ENCODE data around the gene ANO9.
A peak's percentile ranks its signal among the peaks of the same experiment; 100 is the strongest.
"Not testable (repeated sequence)": the region's sequence is repeated elsewhere in the genome, so short reads cannot be mapped to it uniquely, and the experiment has no call there.

The ANO9 gene

DNA sequence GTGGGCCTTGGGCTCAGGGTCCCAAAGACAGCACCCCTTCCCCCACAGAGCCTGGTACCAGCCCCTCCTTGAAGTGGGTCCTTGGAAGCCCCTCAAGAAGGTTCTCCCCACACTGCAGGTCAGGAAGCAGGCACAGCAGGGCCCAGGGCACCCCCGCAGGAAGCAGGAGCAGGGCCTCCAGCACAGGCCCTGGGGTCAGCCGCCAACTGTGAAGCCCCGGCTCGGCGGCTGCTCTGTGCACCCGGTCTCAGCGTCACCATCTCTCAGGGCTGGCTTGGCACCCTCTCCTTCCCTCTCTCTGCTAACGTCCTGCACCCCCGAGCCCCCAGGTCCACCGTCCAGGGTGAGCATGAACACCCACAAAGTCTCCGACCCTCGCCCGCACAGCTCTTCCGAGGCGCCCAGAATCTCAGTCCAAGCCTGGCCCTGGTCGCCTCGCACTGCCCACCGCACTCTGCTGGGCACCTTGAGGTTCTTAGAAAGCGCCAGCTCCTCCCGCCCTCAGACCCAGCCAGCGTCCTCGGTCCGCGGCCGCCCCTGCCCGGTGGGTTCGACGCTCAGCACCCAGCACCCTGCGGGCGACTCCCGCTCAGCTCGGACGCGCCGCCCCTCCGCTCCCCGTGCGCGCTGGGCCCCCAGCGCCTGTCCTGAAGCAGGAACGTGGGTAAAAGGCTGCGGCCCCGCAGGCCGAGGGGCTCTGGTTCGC, 25.6 kb downstream of the ANO9 start:
- peaks cover 27% of the 10 kb centered on the region for H3K4me1 Mint-ChIP-seq
- no peaks in the 10 kb centered on the region for H3K9me3 Mint-ChIP-seq
- no peaks in the 10 kb centered on the region for H3K27me3 Mint-ChIP-seq
- H3K36me3 Mint-ChIP-seq: no peaks in the 10 kb centered on the region
- DNase-seq (ENCODE audit: low spot score in 2 of 2) (peak in 1 of 2 donors; percentile 12), ATAC-seq (ENCODE audit: low read depth) (no peak)
- peak overlapping the region; percentile 91 for H3K4me3 Mint-ChIP-seq
- no peak overlapping the region for H3K27ac Mint-ChIP-seq

DNA sequence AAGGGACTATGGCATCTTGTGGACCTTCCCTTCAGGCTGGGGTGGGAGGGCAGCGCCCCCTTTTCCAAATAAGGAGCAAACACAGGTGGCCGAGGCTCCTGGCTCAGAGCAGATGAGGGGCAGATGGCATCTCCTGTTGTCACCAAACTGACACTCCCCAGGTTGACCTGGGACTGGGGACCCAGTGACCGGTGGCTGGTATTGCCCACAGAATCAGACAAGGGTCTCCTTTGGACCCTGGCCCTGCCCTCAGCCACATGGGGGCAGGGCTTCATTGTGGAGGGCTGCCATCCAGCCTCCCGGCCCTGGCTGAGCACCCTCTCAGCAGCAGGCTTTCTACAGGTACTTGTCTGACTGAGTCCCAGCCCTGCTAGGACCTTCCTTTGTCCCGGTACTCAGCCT, 26.2 kb downstream of the ANO9 start:
- ATAC-seq (ENCODE audit: low read depth) (no peak), DNase-seq (ENCODE audit: low spot score in 2 of 2) (peak in 1 of 2 donors; percentile 20)
- Mint-ChIP-seq H3K4me3 (peak overlapping the region; percentile 91), H3K36me3 (no peaks in the 10 kb centered on the region), H3K4me1 (peaks cover 27% of the 10 kb centered on the region), H3K9me3 (no peaks in the 10 kb centered on the region), H3K27me3 (no peaks in the 10 kb centered on the region), H3K27ac (no peak overlapping the region)

DNA sequence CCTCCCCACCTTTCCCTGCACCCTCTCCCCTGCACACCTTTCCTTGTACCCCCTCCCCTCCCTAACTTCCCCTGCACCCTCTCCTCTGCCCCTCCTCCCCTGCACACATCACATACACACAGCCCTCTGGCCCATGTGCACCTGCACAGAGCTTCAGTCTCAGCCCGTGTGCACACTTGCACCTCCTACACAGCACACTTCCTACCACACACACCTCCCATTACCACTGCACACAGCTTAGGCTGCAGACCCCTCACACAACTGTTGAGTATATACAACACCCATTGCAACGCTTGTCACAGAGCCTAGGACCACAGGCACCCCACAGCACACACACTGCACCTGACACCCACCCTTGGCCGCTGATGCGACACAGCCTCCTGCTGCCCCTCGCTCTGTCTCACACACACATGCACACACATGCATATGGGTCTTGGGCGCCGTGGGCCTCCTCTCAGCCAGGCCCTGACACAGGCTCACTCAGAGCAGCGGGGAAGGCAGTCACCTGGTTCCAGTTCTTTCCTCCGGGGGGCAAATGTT, 27.4 kb downstream of the ANO9 start:
- DNase-seq (ENCODE audit: low spot score in 2 of 2) (no peak), ATAC-seq (ENCODE audit: low read depth) (peak; percentile 28)
- Mint-ChIP-seq H3K4me3 (peak overlapping the region; percentile 91), H3K36me3 (no peaks in the 10 kb centered on the region), H3K27me3 (no peaks in the 10 kb centered on the region), H3K9me3 (no peaks in the 10 kb centered on the region), H3K27ac (peak overlapping the region; percentile 46), H3K4me1 (peaks cover 27% of the 10 kb centered on the region)

GRCh38 chr11:413120-414081, 28.4 kb downstream of the ANO9 start:
- Mint-ChIP-seq H3K36me3 (no peaks in the 10 kb centered on the region), H3K4me3 (peak overlapping the region; percentile 91), H3K27ac (no peak overlapping the region), H3K4me1 (peaks cover 27% of the 10 kb centered on the region), H3K9me3 (no peaks in the 10 kb centered on the region), H3K27me3 (no peaks in the 10 kb centered on the region)
- ATAC-seq (ENCODE audit: low read depth): no peak
- peak in 1 of 2 donors; percentile 11 for DNase-seq (ENCODE audit: low spot score in 2 of 2)

DNA sequence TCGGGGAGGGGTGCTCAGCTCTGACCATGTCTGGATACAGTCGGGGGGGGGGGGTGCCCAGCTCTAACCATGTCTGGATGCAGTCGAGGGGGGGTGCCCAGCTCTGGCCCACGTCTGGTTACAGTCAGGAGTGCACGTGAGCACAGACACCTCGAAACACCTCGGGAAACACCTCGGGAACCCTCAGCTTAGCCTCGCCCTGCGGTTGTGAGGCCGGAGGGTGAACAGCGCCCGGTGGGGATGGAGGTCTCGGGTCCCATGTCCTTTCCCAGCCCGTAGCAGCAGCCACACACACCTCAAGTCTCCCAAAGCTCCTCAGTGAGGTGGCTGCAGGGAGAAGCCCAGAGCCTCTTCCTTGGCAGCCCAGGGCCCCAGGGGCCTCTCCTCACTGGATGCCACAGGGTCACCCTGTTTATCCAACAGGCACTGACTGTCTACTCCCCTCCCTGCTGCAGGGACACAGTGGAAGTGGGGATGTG, 29.1 kb downstream of the ANO9 start:
- Mint-ChIP-seq H3K9me3 (no peaks in the 10 kb centered on the region), H3K27ac (no peak overlapping the region), H3K4me1 (peaks cover 29% of the 10 kb centered on the region), H3K36me3 (no peaks in the 10 kb centered on the region), H3K27me3 (no peaks in the 10 kb centered on the region), H3K4me3 (no peak overlapping the region)
- DNase-seq (ENCODE audit: low spot score in 2 of 2) (peak in 1 of 2 donors; percentile 9), ATAC-seq (ENCODE audit: low read depth) (no peak)

DNA sequence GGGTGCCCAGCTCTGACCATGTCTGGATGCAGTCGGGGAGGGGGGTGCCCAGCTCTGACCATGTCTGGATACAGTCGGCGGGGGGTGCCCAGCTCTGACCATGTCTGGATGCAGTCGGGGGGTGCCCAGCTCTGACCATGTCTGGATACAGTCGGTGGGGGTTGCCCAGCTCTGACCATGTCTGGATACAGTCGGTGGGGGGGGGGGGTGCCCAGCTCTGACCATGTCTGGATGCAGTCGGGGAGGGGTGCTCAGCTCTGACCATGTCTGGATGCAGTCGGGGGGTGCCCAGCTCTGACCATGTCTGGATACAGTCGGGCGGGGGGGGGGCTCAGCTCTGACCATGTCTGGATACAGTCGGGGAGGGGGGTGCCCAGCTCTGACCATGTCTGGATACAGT, 30.3 kb downstream of the ANO9 start:
- H3K27me3 Mint-ChIP-seq; H3K36me3 Mint-ChIP-seq; DNase-seq (ENCODE audit: low spot score in 2 of 2); H3K4me3 Mint-ChIP-seq; H3K27ac Mint-ChIP-seq; ATAC-seq (ENCODE audit: low read depth); H3K9me3 Mint-ChIP-seq: not testable (repeated sequence)
- peaks cover 30% of the 10 kb centered on the region for H3K4me1 Mint-ChIP-seq

- peaks cover 26% of the 10 kb centered on the region for H3K4me1 Mint-ChIP-seq
- H3K4me3 Mint-ChIP-seq; H3K27me3 Mint-ChIP-seq; ATAC-seq (ENCODE audit: low read depth); H3K9me3 Mint-ChIP-seq; H3K27ac Mint-ChIP-seq; H3K36me3 Mint-ChIP-seq: not testable (repeated sequence)
- peak in 1 of 2 donors; percentile 6 for DNase-seq (ENCODE audit: low spot score in 2 of 2)
Measured at GRCh38 chr11:410711-411110, 31.1 kb downstream of the ANO9 start.

DNA sequence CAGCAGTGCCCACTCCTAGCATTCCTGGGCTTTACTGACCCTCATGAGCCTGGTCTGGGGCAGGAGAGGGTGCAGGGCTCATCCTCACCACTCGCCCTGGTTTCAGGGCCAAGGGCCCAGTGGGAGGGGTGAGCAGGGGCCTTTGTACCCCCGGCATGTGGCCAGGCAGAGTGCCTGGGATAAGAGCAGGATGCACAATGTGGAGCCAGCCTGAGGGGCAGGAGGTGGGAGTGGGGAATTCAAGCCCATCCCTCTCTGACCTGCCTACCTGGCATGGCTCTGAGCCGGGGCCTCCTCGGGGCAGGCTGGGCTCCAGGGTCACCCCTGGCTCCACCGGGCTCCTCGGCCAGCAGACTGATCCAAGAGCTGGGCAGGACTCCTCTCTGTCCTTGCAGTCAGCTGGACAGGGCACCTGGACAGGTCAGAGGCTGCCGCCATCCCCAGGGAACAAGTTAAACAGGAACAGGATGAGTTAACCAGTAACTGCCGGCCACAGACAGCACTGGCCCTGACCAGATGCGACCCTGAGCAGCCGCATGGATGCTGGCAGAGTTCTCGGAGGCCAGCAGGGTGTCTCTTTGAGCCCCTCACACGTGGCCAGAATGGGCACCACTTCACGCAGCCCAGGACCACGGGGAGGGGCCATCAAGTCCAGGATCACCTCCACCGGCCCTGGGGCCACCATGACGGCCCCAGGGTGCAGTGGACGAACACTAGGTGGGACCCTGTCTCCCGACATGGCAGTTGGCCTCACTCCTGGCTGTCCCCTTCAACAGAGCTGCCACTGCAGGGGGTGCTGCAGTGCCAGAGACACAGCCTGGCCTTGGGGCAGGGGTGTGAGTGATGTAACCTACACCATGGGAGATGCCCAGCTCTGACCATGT, 32.0 kb downstream of the ANO9 start:
- Mint-ChIP-seq H3K9me3 (no peaks in the 10 kb centered on the region), H3K4me3 (no peak overlapping the region), H3K4me1 (peaks cover 22% of the 10 kb centered on the region), H3K36me3 (peaks cover 2% of the 10 kb centered on the region), H3K27ac (no peak overlapping the region), H3K27me3 (no peaks in the 10 kb centered on the region)
- ATAC-seq (ENCODE audit: low read depth) (no peak), DNase-seq (ENCODE audit: low spot score in 2 of 2) (no peak)

DNA sequence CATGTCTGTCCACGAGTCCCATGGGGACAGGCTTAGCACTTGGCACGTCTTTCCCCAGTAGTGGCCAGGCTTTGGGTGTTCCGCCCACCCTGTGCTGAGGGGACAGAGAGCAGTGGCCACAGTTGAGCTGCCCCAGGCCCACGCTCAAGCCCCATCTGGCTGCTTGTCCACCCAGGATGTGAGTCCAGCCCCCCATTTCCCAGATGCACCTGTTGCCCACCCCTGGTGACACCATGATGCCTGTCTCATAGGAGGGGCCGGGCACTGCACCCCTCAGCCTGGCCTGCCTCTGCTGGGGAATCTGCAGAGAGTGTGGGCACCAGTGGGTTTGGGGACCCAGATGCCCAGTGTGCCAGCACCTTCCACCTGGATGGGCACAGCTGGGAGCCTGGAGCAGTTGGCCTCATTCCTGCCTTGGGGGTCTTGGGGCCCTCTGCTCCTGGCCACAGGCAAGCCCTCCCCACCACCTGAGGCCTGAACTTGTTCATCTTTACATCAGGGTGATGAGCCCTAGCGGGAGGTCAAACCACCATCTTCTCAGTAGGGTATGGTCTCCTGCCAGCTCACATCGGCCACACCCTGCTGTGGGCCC, 32.7 kb downstream of the ANO9 start:
- Mint-ChIP-seq H3K36me3 (peaks cover 2% of the 10 kb centered on the region), H3K27ac (no peak overlapping the region), H3K4me1 (peaks cover 15% of the 10 kb centered on the region), H3K9me3 (no peaks in the 10 kb centered on the region), H3K27me3 (no peaks in the 10 kb centered on the region), H3K4me3 (no peak overlapping the region)
- no peak for ATAC-seq (ENCODE audit: low read depth)
- DNase-seq (ENCODE audit: low spot score in 2 of 2): no peak

GRCh38 chr11:408154-409007, 33.4 kb downstream of the ANO9 start:
- no peaks in the 10 kb centered on the region for H3K27me3 Mint-ChIP-seq
- no peak for DNase-seq (ENCODE audit: low spot score in 2 of 2)
- H3K9me3 Mint-ChIP-seq: no peaks in the 10 kb centered on the region
- no peak overlapping the region for H3K4me3 Mint-ChIP-seq
- peaks cover 10% of the 10 kb centered on the region for H3K4me1 Mint-ChIP-seq
- H3K36me3 Mint-ChIP-seq: peaks cover 2% of the 10 kb centered on the region
- no peak overlapping the region for H3K27ac Mint-ChIP-seq
- ATAC-seq (ENCODE audit: low read depth): no peak

DNA sequence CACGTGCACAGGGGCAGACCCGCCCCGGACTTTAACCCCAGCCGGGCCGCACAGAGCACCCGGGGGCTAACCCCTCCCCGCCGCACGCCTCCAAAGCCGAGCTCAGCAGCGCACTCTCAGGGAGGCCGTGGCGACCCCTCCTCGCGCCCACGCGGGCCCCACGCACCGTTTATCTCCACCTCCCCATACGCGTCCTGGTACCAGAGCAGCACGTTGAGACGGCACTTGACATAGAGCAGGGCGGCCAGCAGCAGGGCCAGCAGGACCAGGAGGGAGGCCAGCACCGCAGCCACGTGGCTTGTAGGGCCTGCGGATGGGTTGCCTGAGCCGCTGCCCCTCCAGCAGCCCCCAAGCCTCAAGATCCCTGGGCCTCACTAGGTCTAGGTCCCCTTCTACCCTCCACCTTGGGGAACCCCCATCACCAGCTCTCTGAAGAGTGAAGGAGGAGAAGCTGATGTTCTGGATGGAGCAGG, 34.1 kb downstream of the ANO9 start:
- Mint-ChIP-seq H3K4me3 (peak overlapping the region; percentile 51), H3K4me1 (peaks cover 6% of the 10 kb centered on the region), H3K27ac (peak overlapping the region; percentile 24), H3K9me3 (no peaks in the 10 kb centered on the region), H3K36me3 (peaks cover 2% of the 10 kb centered on the region), H3K27me3 (no peaks in the 10 kb centered on the region)
- no peak for DNase-seq (ENCODE audit: low spot score in 2 of 2)
- ATAC-seq (ENCODE audit: low read depth): no peak

- H3K27ac Mint-ChIP-seq: peak overlapping the region; percentile 24
- no peaks in the 10 kb centered on the region for H3K27me3 Mint-ChIP-seq
- H3K36me3 Mint-ChIP-seq: peaks cover 2% of the 10 kb centered on the region
- H3K4me3 Mint-ChIP-seq: peak overlapping the region; percentile 67
- peaks cover 6% of the 10 kb centered on the region for H3K4me1 Mint-ChIP-seq
- no peaks in the 10 kb centered on the region for H3K9me3 Mint-ChIP-seq
- ATAC-seq (ENCODE audit: low read depth) (peak; percentile 92), DNase-seq (ENCODE audit: low spot score in 2 of 2) (peak; percentile 80 to 89)
Measured at GRCh38 chr11:406796-407650, 34.8 kb downstream of the ANO9 start.
